ENCODE results near the gene PPME1.

PPME1 gene

GRCh38 chr11:74232311-74232950 lies 61.3 kb downstream of the PPME1 start:
- DNase-seq (ENCODE audit: low spot score), result no peak

GRCh38 chr11:74233683-74234082 lies 62.6 kb downstream of the PPME1 start:
- DNase-seq (ENCODE audit: low spot score), result no peak

GRCh38 chr11:74235121-74235520 lies 64.0 kb downstream of the PPME1 start:
- no peak for DNase-seq (ENCODE audit: low spot score)

DNA sequence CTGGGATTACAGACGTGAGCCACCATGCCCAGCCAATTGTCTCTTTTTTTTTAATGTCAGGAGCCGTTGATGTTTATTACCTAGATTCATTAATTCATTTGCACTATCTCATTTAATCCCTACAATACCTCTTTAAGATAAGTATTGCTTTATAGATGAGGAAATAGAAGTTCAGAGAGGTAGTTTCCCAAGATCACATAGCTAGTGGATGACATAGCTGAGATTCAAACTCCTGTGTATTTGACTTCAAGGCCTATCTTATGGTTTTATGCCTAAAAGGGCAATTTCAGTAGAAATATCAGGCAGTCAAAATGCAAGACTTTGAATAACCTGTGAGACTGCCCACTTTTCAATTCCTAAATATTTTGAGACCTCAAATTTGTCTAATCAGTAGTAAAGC lies 66.5 kb downstream of the PPME1 start:
- DNase-seq (ENCODE audit: low spot score), result no peak

DNA sequence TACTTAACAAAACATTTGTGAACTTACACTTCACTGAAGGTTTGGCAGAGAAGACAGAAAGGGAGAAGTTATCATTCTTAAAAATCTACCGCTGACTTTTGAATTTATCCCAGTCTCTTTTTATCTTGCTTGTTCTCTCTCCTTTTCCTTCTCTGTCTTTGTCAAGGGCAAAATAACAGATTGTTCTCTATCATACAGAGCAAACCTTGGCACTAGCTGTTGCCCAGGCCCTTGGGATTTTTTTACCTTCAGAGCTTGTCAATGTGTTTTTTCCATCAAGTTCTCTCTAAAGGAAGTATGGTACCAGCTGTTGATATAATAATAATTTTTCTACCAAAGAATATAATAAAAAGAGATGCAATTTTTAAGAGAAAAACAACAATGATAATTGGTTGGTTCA lies 67.2 kb downstream of the PPME1 start:
- no peak for DNase-seq (ENCODE audit: low spot score)

DNA sequence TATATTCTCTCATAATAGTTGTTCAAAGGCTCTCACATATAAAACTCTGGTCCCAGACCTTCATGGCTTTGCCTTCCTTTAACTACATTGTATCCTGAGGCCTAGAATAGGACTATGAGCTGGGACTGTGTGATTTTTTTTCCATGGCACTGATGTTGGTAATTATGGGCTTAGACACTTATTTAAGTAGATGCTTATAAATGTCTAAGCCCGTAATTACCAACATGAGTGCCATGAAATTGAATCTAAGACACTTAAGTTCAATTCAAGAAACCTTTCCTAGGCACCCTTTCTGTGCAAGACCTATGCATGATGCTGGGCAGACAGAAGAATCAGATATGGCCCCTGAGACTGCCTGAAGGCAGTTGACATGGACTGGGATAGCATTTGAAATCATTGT lies 77.4 kb downstream of the PPME1 start:
- DNase-seq (ENCODE audit: low spot score), result peak; percentile 49

- DNase-seq (ENCODE audit: low spot score), result no peak
These were observed 78.4 kb downstream of the PPME1 start for GRCh38 chr11:74249496-74249895.

DNA sequence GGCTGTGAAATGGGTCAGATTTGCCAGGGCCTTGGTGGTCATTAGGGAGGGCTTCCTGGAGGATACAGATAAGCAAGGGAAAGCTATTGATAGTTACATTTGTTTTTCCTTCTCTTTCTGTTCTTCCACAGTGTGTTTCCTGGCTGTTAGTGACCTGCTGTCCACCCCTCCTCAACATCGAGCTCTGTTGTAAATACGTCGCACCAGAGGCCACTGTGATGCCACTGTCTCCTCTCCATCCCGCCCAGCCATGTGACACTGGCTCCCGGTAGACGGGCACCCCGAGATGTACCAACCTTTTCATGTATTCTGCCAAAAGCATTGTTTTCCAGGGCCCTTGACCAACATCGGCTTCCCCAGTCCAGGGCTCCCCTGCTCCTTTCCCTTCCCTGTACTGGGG lies 82.3 kb downstream of the PPME1 start:
- no peak for DNase-seq (ENCODE audit: low spot score)

DNA sequence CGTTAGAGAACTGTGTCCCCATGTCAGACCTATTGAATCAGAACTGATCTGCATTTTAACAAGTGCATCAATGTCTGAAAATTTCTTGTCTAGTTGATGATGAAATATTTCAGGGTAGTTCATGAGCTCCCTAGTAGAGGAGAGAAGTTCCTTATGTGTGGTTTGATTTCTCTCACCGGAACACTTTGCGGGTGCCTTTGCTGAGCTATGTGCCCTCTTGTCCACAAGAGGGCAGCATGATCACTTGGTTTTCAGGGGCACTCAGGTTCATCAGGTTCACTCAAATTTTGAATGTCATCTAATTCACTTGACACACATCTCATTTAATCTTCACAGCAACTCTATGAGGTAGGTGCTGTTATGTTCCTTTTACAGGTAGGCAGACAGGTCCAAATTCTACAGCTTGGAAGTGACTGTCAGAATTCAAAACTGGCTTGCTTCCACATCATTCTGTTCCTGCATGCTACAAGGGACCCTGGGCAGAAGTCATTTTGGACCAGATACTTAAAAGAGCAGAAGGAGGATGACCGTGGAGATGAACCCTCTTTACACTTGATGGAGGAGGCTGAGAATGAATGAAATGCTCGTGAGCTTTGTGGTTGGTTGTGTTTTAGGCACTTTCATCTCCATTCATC lies 84.8 kb downstream of the PPME1 start:
- peak; percentile 74 for DNase-seq (ENCODE audit: low spot score)

- no peak for DNase-seq (ENCODE audit: low spot score)
These were observed 85.5 kb downstream of the PPME1 start for GRCh38 chr11:74256378-74257133.

DNA sequence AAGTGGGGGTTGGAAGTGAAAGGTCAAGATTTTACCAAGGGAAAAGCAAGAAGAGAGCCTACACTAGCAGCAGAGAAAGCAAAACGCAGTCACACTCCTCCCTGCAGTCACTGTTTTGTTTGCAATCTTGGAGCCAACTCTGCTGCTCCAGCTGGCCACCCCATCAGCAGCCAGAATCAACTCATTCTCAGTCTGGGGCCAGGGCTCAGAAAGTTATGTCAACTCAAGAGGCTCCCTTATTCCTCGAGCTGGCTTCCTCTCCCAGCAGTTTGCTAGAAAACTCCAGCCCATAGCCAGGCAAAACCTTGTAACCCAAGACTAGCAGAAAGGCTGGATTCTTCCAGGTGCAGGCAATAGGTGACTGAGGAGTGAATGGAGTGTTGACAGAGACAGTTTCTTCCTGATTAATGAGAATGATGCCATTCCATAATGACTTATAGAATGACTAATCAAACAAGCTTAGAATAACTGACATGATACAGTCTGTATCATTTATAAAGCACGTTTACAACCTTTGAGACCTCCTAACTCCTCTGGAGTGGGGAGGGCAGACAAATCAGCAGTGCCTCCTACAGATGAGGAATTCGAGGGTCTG lies 87.0 kb downstream of the PPME1 start:
- DNase-seq (ENCODE audit: low spot score), result no peak

GRCh38 chr11:74262725-74263124 lies 91.6 kb downstream of the PPME1 start:
- DNase-seq (ENCODE audit: low spot score), result no peak

DNA sequence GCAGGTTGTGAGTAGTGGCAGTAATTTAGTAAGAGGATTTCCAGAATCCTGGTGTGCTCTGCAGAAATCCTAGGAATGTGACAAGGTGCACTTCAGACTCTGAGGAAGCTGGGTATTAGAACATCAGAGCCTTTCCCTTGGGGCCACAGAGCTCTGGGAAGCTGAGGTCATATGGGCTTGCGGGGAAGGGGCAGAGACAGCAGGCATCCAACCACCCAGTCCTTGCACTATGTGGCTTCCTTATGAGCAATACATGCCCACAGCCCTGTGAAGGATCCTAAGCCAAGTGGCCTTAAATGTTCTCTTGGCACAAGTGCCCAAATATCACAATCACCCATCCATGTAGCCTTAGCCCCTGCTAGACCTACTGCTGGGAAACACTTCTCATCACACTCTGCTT lies 94.2 kb downstream of the PPME1 start:
- no peak for DNase-seq (ENCODE audit: low spot score)

- DNase-seq (ENCODE audit: low spot score), result no peak
These were observed 95.9 kb downstream of the PPME1 start for GRCh38 chr11:74267014-74267413.

DNA sequence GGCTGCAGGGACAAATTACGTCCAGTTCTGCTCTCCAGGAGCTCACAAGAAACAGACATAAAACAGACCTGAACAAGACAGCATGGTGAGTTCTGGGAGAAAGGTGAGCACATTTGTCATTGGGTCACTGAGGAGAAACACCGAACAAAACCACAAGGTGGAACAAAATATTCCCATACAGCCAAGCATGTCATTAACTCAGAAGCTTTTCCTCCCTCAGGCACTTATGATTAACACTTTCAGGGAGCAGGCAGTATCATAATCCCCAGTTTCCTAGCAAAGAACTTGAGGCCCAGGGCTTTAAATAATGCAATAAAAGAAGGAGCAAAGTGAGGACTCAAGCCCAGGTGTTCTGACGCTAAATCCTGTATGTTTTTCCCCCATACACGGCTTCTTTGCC lies 97.4 kb downstream of the PPME1 start:
- no peak for DNase-seq (ENCODE audit: low spot score)

- DNase-seq (ENCODE audit: low spot score), result no peak
These were observed 98.2 kb downstream of the PPME1 start for GRCh38 chr11:74269161-74269811.

DNA sequence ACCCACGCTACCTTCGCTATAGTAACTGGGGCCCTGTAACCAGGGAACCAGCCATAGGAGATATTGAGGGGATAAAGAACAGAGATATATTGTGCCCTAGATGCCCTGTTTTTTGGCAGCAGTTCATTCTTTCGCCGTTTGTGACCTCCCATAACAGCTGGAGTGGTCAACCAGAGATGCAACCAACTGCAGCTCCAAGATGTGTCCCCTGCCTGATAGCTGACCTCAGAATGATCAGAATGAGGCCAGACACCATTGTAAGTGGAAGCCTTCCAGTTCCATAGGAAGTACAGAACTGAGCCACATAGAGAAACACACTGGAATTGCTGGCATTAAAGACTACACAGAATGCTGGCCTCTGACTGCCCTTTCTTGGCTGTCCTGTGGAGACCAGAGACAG lies 101.2 kb downstream of the PPME1 start:
- DNase-seq (ENCODE audit: low spot score), result no peak

DNA sequence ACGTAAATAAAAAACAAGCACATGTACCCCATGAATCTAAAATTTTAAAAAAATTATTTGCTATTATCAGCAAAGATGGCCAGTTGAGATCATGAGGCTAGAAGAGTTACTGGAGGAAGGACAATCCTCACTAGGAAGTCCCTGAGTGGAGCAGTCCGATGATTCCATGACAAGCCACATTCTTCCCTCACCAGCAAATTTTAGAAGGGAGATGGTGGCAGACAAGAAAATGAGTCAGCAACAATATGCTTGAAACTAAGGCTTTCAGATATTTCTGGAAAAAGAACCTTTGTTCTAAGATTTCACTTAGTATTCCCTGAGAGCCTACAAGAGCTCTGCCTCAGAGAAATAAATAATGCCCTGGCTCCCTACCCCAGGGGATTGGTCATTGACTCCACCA lies 105.5 kb downstream of the PPME1 start:
- no peak for DNase-seq (ENCODE audit: low spot score)

DNA sequence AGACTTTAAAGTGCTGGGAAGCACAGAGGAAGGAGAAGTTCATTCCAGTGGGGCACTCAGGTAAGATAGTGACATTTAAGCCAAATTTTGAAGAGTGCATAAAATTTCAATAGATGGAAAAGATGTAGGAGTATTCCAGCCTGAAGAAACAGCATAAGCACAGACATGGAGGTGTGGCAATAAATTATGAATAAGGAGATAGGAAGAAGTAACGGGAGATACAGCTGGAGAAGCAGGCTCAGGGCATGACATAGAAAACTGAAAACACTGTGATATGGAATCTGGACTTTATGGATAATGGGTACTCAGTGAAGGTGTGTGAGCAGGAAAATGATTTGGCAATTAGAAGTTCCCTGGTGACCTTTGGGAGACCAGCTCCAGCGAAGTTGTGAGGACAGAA lies 107.0 kb downstream of the PPME1 start:
- DNase-seq (ENCODE audit: low spot score), result no peak

GRCh38 chr11:74278721-74279161 lies 107.7 kb downstream of the PPME1 start:
- no peak for DNase-seq (ENCODE audit: low spot score)

DNA sequence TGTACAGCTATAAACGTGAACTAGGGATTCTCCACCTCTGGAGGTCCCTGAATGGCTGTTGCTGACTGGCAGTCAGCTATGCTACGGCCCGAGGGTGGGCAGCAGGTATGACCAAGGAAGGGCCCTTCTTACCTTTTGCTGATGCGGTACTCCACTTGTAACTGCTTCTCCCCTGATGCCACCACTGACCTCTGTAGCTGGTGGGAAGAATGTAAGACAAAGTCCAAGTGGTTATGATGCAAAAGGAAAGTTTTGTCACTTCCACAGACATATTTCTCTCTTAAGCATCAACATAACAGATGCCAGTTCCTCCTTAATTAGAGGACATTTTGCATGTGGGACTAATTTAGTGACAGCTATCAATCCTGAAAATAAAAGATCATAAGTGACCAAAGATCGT lies 108.2 kb downstream of the PPME1 start:
- DNase-seq (ENCODE audit: low spot score), result no peak

GRCh38 chr11:74280494-74280893 lies 109.4 kb downstream of the PPME1 start:
- no peak for DNase-seq (ENCODE audit: low spot score)

DNA sequence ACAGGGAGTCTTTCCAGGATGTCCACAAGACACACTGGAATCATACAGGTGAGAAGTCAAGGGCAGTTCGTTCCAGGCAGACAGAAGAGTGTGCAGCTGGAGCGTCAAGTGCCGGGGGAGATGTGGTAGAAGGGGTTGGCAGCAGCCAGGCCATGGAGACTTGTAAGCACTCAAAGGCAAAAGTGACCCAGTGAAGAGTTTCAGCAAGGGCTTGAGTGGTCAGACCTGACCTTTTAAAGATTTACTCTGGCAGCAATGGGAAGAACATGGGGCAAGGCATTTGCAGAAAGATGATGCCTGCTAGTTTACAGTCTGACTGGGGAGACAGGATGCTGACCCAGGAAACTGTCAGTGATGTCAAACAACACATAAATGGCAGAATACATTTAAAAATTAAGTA lies 111.3 kb downstream of the PPME1 start:
- DNase-seq (ENCODE audit: low spot score), result no peak
